BE2C (cell line): ENCODE results near the gene SPTBN1.

Experiments
- DNase-seq: peaks from one replicate; pipeline ENCODE4 v3.0.0-alpha.2; 2020
- H3K27me3 ChIP-seq: fragments of 250-450 bp; sonication (Bioruptor Pico); 2 replicates; pipeline ENCODE4 v1.5.1; 2020; ENCODE audit warnings: mild to moderate bottlenecking
- H3K36me3 ChIP-seq: fragments of 250-450 bp; sonication (Bioruptor Pico); 2 replicates; pipeline ENCODE4 v1.5.1; 2020; ENCODE audit warnings: mild to moderate bottlenecking
- H3K4me1 ChIP-seq: fragments of 250-450 bp; sonication (Bioruptor Pico); 2 replicates; pipeline ENCODE4 v1.5.1; 2020
- H3K4me3 ChIP-seq: 2 replicates; pipeline ENCODE4 v1.5.1; 2011; ENCODE audit warnings: low read depth, low read length
- H3K9me3 ChIP-seq: fragments of 250-450 bp; sonication (Bioruptor Pico); 2 replicates; pipeline ENCODE4 v1.5.1; 2020
- TF ChIP-seq, protein P1 (sequence below): IDR thresholded peaks from 2 replicates; pipeline ENCODE4 v1.5.1; 2012; ENCODE audit warnings: mild to moderate bottlenecking, low read depth, low read length

The SPTBN1 gene

DNA sequence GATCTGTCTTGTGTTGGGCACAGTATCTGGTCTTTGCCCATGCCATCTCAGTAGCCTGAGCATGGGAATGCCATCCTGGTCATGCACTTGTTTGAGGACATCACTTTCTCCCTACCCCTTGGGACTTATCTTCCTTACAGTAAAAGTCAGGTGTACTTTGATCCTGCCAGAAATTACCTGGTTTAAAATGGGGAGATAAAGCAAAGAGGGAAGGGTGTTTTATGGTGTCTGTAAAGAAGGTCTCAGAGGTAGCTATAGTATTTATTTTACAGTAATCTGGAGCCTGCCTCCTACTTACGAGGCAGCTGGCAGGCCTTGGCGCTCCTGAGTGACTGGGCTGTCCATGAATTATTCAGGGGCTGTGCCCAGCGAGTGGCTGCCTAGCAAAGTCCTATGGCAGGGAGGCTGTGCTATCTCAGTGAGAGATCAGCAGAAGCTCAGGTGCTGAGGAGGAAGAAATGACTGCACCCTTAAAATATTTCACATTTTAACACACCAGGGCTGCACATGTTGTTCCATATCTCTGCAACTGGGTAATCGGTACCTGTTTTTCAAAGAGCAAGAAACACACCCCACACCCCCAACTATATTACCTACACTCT is 93.9 kb downstream of the SPTBN1 start:
- DNase-seq: no peak
- TF ChIP-seq, protein P1, sequence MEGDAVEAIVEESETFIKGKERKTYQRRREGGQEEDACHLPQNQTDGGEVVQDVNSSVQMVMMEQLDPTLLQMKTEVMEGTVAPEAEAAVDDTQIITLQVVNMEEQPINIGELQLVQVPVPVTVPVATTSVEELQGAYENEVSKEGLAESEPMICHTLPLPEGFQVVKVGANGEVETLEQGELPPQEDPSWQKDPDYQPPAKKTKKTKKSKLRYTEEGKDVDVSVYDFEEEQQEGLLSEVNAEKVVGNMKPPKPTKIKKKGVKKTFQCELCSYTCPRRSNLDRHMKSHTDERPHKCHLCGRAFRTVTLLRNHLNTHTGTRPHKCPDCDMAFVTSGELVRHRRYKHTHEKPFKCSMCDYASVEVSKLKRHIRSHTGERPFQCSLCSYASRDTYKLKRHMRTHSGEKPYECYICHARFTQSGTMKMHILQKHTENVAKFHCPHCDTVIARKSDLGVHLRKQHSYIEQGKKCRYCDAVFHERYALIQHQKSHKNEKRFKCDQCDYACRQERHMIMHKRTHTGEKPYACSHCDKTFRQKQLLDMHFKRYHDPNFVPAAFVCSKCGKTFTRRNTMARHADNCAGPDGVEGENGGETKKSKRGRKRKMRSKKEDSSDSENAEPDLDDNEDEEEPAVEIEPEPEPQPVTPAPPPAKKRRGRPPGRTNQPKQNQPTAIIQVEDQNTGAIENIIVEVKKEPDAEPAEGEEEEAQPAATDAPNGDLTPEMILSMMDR: no peak
- no peaks in the 10 kb centered on the region for H3K9me3 ChIP-seq
- H3K4me3 ChIP-seq: no peak overlapping the region
- H3K4me1 ChIP-seq: peaks cover 4% of the 10 kb centered on the region; the same call in 1 of the 2 replicates
- no peaks in the 10 kb centered on the region for H3K36me3 ChIP-seq
- H3K27me3 ChIP-seq: no peaks in the 10 kb centered on the region

DNA sequence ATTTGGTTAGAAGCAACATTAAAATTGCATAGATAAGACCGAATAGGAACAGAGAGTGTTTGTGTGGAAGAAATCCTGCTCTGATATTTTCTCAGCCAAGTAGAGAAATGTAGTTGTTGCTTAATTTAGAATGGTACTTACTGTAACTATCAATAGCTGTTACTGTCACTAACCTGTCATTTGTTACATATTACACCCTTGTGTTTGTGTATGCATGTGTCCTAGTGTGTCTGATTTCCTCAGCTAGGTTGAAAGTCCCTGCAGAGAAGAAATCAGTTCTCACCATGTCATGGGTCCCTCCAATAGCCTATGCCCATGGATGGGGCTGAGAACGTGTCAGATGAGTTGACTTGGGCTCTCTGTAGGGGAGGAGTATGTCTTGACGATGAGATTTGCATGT is 94.4 kb downstream of the SPTBN1 start:
- H3K9me3 ChIP-seq: no peaks in the 10 kb centered on the region
- TF ChIP-seq, protein P1: no peak
- no peaks in the 10 kb centered on the region for H3K36me3 ChIP-seq
- no peak for DNase-seq
- H3K4me1 ChIP-seq: peaks cover 4% of the 10 kb centered on the region; the same call in 1 of the 2 replicates
- H3K4me3 ChIP-seq: no peak overlapping the region
- no peaks in the 10 kb centered on the region for H3K27me3 ChIP-seq

DNA sequence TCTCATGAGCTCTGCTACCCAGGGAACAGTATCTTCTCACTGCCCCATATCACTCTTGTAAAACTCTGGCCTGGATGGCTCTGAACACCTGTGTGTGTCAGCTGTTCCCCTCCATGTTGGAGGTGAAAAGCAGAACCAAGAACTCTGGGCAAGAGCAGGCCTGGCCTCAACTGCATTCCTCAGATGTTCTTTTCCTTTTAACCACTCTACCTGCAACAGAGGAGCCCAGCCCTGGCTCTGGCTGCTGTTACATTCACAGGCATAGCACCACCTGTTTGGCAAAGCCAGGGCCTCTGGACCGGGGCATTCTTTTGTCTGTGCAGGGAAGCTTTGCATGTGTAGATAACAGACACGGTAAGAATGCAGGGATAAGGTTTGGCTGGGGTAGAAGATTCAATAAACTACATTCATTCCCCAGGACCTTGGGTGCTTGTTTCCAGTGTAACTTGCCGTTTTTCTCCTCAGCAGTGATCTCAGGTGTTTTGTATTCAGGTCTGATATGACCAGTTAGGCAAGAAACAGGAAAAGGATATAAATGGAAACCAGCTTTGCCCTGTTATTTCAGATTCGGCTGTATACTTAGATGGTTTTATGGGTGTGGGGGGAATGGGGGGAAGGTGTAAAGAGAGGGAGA is 95.1 kb downstream of the SPTBN1 start:
- TF ChIP-seq, protein P1: no peak
- Histone ChIP-seq H3K27me3 (no peaks in the 10 kb centered on the region), H3K36me3 (no peaks in the 10 kb centered on the region), H3K4me1 (peaks cover 4% of the 10 kb centered on the region; the same call in 1 of the 2 replicates), H3K9me3 (no peaks in the 10 kb centered on the region), H3K4me3 (no peak overlapping the region)
- no peak for DNase-seq

DNA sequence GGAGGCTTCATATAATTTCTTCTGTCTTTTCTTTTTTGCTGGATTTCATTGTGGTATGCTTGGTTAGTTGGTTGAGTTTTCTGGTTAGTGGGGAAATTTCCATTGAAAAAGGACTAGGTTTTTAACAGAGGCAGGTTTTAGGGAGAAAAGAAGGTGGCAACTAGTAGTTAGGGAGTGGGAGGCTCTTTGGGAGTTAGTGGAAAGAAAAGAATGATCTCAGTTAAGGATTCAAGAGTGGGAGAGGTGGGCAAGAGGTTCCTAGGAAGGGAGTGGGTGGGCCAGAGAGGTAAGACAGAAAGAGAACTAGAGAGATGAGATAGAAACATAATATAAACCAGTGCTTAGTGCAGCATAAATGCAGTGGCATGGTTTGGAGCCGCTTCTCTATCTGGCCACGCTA is 96.9 kb downstream of the SPTBN1 start:
- no peak for DNase-seq
- no peaks in the 10 kb centered on the region for H3K36me3 ChIP-seq
- TF ChIP-seq, protein P1: no peak

DNA sequence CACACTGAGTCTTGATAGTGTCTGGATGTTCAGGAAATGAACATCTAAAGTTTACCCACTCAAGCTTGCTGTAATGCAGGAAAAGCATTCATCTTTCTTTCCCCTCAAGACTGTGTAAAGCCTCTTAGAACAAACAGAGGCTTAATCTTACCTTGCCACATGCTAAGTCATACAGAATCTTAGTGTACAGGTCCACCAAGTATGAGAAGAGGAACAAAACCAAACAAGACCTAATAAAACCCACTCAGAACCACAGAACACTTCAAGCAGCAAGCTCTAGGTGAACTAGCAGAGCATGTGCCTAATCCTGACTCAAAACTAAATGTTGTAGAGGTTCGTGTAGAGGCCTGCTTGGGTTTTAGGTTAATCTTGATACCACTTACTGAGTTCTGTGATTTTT is 97.6 kb downstream of the SPTBN1 start:
- no peak overlapping the region for H3K4me3 ChIP-seq

More for the DNA sequence above, 96.9 kb downstream of the SPTBN1 start:
- Histone ChIP-seq H3K27me3 (no peaks in the 10 kb centered on the region), H3K4me3 (no peak overlapping the region), H3K4me1 (peaks cover 14% of the 10 kb centered on the region), H3K9me3 (no peaks in the 10 kb centered on the region)

More for the DNA sequence above, 97.6 kb downstream of the SPTBN1 start:
- Histone ChIP-seq H3K36me3 (no peaks in the 10 kb centered on the region), H3K4me1 (peaks cover 14% of the 10 kb centered on the region), H3K9me3 (no peaks in the 10 kb centered on the region), H3K27me3 (no peaks in the 10 kb centered on the region)
- TF ChIP-seq, protein P1: no peak
- DNase-seq: no peak
